Colon (tissue), 2 donors: ENCODE measurements around the gene STKLD1.
"Not testable (repeated sequence)": the region's sequence is repeated elsewhere in the genome, so short reads cannot be mapped to it uniquely, and the experiment has no call there.

Experiments
- FAIRE-seq: peaks from 2 replicates; lab custom pipeline; 2012; peaks lifted over from hg19 to GRCh38; lab: Jason Lieb, UNC
- donor health status: control.
- donor health status: control.

The STKLD1 gene

DNA sequence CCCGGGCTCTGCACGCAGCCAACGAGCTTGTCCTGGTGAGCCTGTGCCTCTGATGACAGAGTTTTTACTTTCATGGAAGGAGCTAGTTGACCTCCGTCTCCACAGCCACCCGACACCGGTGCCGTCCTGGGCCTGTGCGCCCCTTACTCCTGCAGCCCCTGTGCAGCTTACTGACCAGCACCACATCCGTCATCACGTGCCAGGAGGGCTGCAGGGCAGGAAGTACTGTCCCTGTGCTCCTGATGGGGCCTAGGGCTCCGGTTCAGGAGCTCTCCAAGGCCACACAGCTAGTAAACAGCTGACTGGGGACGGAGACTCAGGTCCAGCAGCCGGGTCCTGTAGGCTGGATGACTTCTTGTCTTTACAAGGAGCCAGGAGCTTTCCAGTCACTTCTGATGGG lies 10.2 kb downstream of the STKLD1 start:
- FAIRE-seq: no peak

DNA sequence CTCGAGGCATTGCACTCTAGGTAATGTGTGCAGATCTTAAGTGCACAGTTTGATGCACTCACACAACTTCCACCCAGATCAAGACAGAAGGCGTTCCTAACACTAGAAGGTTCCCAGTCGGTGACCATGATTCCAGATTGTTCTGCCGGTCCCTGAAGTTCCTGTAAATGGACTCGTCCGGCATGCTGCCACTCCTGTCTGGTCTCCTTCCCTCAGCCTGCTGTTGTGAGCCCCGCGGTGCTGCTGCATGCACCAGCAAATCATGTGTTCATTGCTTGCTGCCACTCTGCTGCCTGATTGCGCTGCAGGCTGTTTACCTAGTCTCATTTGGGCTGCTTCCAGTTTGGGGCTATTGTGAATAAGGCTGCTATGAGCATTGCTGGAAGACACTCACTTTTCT lies 11.5 kb downstream of the STKLD1 start:
- no peak for FAIRE-seq

DNA sequence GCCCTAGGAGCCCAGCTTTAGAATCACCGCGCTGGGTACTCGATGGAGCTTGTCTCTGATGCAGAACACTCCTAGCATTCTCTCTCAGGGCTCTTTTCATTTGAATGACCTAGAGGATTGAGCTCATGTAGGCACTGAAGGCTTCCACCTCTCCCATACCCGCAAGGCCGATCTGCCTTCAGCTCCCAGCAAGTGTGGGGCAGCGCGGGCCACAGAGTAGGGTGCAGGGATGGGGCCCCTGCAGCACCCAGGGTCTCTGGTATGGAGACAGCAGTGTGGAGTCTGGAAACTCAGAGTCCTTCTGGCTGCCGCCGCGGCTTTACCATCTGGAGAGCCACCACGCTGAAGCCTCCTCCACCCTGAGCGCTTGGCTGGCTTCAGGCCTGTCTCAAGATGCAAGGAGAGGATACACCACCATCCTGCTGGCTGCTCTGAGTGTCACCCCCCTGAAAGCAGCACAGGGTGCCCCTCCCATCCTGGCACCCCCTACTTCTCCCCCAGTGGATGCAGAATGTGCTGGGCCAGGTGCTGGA lies 12.9 kb downstream of the STKLD1 start:
- no peak for FAIRE-seq

DNA sequence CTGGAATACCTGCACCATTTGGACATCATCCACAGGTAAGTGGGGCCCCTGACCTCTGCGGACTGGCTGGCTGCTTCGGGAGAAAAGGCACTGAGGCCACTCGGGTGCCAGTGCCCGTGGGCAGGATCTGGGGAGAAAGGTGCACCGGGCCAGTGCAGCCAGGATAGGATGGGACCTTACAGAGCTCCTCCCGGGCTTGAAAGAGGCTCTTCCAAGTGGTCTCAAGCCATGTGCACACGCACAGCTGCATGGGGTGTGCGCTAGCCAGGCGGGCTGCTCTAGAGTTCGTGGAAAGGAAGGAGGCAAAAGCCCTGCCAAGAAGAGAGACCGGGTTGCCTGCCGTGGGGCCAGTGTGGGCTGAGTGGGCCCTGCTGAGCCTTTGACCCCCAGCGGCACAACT lies 13.4 kb downstream of the STKLD1 start:
- no peak for FAIRE-seq

DNA sequence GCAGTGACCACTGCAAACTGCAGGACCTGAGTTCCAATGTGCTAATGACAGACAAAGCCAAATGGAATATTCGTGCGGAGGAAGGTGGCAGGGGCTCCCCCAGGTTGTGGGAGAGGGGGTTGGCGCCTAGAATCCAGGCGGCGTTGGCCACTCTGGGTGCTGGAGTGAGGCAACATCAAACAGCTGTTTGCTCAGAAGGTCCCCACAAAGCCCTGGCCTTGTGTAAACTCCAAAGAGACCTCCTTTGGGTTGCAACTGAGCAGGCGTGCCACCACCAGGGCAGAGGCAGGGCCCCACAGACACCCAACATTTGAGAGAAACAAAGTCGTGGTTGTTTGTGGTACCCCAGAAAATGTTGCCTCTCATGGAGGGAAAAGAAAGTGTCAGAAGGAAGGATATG lies 14.5 kb downstream of the STKLD1 start:
- FAIRE-seq: no peak

DNA sequence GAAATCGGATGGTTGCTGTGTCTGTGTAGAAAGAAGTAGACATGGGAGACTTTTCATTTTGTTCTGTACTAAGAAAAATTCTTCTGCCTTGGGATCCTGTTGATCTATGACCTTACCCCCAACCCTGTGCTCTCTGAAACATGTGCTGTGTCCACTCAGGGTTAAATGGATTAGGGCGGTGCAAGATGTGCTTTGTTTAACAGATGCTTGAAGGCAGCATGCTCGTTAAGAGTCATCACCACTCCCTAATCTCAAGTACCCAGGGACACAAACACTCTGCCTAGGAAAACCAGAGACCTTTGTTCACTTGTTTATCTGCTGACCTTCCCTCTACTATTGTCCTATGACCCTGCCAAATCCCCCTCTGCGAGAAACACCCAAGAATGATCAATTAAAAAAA lies 15.3 kb downstream of the STKLD1 start:
- not testable (repeated sequence) for FAIRE-seq

DNA sequence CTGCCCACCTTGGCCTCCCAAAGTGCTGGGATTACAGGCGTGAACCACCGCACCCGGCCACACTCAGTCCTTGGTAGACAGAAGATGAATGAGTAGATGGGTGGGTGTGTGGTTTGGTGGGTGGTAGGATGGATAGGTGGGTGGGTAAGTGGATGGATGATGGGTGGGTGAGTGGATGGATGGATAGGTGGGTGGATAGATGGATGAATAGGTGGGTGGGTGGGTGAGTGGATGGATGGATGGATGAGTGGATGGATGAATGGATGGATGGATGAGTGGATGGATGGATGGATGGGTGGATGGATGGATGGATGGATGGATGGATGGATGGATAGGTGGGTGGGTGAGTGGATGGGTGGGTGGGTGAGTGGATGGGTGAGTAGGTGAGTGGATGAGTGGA lies 16.1 kb downstream of the STKLD1 start:
- not testable (repeated sequence) for FAIRE-seq

DNA sequence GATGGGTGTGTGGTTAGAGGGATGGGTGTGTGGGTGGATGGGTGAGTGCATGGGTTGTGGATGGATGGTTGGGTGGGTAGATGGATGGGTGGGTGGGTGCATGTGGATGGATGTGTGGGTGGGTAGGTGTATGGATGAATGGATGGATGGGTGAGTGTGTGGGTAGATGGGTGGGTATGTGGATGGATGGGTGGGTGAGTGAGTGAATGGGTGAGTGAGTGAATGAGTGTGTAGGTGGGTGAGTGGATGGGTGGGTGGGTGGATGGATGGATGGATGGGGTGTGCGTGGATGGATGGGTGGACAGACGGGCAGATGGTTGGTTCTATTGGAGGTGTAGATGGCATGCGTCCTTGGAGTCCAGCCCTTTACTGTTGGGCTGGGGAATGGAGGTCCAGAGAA lies 17.2 kb downstream of the STKLD1 start:
- no peak for FAIRE-seq

DNA sequence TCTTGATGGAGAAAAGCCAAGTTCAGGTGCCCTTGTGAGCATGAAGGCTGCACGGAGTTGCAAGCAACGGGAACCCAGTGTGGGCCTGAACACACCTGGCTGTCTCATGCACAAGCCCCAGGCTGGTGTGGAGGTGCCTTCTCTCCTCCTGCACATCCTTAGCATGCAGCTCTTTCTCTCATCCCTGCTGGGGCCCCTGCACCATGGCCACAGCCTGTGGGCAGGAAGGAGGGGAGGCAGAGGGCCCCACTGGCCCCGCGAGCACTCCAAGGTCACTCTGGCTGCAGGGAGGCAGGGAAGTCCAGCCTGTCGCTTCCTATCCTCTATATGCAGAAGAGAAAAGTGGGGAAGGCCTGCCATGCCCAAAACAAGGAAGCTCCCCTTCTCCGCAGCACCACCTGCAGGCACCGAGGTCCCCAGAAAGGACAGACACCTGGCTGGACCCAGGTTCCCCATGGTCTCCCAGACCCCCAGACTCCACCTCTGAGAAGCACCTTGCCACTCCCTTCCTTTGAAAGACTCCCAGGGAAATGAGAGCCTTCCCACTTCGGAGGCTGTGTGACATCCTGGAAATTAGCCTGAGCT lies 18.6 kb downstream of the STKLD1 start:
- FAIRE-seq: no peak

DNA sequence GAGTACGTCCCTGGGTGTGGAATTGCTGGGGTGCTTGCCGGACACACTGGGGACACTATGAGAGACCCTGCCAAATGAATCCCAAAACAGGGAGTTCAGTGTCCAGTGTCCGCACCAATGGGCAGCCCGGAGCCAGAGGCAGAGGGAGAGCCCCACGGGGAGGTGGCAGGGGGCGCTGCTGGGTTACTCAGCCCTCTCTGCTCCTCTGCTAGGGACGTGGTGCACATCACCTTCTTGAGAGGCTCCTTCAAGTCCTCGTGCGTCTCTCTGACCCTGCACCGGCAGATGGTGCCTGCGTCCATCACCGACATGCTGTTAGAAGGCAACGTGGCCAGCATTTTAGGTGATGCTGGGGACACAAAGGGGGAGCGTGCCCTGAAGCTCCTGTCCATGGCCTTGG lies 20.8 kb downstream of the STKLD1 start:
- no peak for FAIRE-seq

DNA sequence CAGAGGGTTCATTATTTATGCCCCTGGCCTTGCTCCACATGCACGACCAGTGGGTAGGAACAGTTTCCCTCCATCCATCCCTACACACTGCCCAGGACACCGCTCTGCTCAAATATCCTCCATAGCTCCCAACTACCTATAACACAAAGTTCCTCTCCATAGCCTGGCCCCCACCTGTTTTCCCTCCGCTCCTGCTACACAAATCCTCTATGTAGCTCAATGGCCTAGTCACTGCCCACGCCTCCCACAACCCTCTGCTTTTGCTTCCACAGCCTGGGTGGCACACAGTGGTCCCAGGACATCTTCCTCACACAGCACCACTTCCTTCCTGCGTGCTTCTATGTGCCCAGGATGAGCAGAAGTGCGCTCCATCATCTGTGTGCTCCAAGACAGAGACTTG lies 21.2 kb downstream of the STKLD1 start:
- FAIRE-seq: no peak

DNA sequence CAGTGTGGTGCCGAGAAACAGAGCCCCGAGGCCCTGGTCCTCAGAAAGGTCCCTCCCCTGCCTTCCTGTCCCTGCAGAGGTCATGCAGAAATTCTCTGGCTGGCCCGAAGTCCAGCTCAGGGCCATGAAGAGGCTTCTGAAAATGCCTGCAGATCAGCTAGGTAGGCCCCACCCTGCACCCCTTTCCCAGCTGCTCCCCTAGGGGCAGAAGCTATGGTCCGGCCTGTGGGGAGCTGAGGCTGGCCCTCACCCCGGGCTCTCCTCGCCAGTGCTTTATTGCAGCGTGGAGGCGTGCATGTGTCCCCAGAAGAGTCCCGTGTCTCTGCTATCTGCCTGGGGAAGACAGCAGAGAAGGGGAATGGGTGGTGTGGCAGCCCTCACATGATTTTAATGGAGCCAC lies 21.7 kb downstream of the STKLD1 start:
- no peak for FAIRE-seq

DNA sequence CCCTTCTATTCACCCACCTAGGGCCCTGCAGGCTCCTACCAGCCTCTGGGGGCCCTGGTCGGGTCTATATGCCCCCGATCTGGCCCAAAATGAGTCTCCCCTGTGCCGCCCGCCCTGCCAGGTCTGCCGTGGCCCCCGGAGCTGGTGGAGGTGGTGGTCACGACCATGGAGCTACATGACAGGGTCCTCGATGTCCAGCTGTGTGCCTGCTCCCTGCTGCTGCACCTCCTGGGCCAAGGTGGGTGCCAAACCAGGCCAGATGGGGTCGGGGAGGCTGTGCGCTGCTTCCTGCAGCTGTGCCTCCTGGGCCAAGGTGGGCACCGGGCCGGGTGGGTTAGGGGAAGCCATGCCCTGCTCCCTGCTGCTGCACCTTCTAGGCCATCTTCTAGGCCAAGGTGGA lies 24.1 kb downstream of the STKLD1 start:
- FAIRE-seq: no peak

DNA sequence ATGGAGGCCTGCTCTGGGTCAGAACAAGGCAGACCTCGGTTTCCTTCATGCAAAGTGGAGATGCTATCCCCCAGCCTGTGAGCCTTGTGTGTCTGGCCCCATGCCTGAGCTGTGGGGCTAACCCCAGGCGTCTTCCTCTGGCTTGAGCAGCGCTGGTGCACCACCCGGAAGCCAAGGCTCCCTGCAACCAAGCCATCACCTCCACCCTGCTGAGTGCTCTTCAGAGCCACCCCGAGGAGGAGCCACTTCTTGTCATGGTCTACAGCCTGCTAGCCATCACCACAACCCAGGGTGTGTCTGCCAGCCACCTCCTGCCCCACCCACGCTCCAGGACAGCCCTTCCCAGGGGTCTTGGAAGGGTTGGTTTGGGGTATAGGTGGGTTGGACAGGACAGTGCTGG lies 25.4 kb downstream of the STKLD1 start:
- no peak for FAIRE-seq

DNA sequence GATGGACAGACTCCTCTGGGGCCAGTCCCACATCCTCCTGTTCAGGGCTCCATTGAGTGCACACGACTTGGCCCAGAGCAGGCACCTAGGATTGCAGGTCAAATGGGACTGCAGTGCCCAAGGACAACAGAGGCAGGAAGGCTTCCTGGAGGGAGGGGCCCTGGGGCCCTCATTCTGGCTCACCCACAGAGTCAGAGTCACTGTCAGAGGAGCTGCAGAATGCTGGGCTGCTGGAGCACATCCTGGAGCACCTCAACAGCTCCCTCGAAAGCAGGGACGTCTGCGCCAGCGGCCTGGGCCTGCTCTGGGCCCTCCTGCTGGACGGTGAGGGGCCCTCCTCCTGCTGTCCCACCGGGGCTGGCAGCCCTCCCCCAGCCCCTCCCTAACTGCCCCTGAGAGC lies 26.5 kb downstream of the STKLD1 start:
- no peak for FAIRE-seq

DNA sequence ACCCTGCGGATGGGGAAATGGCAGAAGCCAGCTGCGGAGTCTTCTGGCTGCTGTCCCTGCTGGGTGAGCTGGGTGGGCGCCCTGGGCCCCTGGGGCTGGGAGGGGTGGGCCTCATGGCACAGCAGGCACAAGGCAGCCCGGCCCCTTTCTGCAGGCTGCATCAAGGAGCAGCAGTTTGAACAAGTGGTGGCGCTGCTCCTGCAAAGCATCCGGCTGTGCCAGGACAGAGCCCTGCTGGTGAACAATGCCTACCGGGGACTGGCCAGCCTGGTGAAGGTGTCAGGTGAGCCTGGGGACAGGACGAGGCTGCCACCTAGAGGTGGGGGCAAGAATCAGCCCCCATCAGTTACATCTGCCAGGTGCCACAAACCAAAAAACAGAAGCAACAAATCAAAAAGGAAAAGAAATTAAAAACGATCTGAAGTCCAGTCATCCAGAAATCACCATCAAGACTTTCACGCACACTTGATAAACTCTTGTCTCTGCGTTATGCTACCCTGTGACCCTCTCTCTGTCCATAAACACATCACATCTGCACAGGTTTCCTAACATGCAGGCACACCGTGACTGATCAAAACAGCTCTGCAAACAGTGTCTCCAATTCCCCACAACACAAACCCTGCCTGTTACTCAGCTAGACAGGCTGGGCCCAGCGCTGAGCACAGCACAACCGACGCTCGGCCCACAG lies 27.7 kb downstream of the STKLD1 start:
- no peak for FAIRE-seq

DNA sequence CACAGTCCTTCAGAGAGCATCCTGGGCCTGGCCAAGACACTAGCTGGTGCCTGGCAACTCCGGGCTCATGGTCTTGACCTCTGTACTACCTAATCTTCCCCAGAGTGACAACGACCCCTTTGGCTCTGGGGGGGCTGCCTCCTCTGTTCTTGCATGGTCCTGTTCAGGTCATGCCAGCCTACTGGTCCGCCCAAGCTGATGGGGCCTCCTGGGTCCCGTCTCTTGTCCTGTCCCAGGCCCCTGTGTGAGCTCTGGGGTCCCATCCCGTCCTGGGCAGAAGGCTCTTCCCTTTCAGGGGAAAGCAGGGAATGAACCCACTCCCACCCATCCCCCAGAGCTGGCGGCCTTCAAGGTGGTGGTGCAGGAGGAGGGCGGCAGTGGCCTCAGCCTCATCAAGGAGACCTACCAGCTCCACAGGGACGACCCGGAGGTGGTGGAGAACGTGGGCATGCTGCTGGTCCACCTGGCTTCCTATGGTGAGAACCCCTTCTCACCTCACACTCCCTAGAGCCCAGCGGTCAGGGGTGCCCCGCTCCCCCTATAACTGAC lies 28.4 kb downstream of the STKLD1 start:
- no peak for FAIRE-seq

DNA sequence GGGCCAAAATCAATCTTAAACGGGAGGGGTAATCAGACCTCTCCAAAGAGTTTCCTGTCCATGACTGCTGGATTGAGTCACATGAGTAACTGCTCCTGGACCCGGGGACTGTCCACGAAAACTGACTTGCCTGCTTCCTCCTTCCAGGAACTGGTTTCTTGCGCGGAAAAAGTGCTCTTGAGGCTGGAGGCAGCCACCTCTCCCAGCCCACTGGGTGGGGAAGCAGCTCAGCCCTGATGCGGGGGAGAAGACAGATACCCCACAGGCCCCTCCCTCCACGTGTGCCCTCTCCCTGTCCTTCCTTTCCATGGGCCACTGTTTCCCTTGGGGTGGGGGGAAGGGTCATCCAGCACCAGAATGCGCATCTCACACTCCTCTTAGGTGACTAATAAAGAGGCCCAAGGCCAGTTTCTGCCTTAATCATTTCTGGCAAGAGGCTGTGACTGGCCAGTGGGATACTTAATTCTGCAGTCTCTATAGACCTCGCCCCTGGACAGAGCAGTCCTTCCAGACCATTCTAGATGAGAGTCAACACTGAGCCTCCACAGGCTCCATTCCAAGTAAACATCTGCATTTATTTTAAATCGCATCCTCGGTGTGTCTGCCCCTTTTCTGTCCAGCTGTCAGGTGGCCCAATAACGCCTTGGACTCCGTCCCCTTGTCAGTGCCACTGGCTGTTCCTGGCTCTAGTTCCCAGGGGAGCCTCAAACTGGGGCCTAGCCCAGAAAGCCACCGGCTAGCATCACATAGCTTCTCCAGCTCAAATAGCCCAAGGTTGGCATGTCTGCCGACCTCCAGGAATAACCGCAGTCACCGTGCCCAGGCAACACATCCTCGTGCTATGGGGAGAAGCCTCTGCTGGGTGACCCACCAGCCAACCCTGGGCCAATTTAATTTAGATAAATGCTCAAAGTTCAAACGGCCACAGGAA lies 29.6 kb downstream of the STKLD1 start:
- FAIRE-seq: no peak

DNA sequence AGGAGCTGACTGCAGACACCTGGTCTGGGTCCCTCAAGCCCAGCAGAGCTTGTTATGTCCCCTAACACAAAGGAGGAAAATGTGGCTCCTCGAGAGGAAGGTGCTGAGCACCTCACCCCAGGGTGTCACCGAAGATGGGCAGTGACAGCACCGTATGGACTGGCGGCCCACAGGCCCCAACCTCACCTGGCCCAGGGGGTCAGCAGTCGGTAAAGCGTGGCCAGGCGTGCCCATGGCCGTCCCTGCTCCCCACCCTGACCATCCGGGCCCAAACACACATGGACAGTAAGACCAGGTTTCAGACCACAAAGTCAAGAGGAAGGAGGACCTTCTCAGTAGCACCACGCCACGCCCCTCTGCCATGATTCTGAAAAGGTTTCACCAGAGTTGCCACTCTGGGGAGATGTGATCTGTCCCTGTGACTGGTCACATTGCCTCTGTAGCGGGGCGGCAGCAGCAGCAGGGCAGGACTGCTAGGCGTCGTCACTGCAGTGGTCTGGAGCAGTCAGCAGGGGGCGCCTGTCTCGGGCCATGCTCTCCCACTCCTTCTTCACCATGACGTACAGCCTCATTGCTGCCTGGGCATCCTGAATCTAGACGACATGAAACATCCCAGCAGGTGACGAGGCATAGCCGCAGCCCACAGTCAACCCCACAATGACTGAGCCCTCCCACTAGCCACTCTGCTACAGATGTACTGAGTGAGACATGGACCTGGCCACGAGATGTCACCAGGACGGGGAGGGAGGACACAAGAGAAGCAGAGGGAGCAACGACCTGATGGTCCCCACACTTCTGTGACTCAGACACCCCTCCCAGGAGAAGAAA lies 30.5 kb downstream of the STKLD1 start:
- FAIRE-seq: no peak

DNA sequence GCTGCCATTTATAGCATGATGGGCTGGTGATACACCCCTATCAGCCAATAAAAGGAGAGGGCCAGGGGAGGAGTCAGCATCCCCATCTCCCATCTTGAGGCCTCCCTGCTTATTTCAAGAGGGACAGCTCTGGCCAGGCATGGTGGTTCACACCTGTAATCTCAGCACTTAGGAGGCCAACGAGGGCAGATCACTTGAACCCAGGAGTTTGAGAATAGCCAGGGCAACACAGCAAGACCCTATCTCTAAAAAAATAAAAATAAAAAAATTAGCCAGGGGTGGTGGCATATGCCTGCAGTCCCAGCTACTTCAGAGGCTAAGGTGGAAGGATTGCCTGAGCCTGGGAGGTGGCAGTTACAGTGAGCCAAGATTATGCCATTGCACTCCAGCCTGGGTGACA lies 31.9 kb downstream of the STKLD1 start:
- FAIRE-seq: no peak

DNA sequence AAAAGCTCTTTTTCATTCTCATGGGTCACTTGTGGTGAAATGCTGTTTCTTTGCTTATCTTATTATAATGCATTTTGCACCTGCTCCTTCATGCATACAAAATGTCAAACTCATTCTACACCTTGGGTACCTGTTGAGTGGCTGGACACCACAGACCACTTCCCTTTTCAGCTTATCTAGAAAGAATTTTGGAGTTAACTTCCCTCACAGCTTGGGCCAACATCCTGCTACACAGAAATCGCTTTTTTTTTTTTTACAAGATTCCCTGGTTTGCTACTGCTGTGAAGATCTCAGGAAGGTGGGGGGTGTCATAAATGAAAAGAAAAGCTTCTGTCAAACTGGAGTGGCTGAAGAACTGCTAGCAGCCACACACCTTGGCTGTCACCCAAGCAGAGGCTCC lies 39.0 kb downstream of the STKLD1 start:
- FAIRE-seq: no peak
